Activated naive CD8-positive, alpha-beta T cell treated with anti-CD3 and anti-CD28 coated beads, Interleukin-2, amount 10 ng/mL, durations not matched to agents 7 days and 5 days (primary cell): ENCODE results near the gene TFB2M. TPM values are rescaled to one million over a fixed set of nuclear protein-coding genes. Genes with fewer than 3 reads are reported as not detected.
"Not testable (repeated sequence)": the region's sequence is repeated elsewhere in the genome, so short reads cannot be mapped to it uniquely, and the experiment has no call there.

ENCODE experiments used
- ATAC-seq: fragments of 150-1000 bp; cut with Tn5 transposase; one replicate; pipeline ENCODE4 v1.10.0; 2021; ENCODE audit warnings: low read depth, moderate library complexity
- POLR2A ChIA-PET: fragments of 350-600 bp; sonication (Branson Sonifier 250); formaldehyde crosslinking; loops from one replicate; lab custom pipeline; 2021; ENCODE audit warnings: antibody characterized with exemption; lab: Charles Lee
- DNase-seq: peaks from one replicate; pipeline ENCODE4 v3.0.0; 2021
- H3K27ac Mint-ChIP-seq: one replicate; pipeline ENCODE4 v1.8.0; 2022; ENCODE audit warnings: mild to moderate bottlenecking, mixed read lengths
- H3K27me3 Mint-ChIP-seq: one replicate; pipeline ENCODE4 v1.8.0; 2022; ENCODE audit warnings: mild to moderate bottlenecking, moderate library complexity, mixed read lengths
- H3K36me3 Mint-ChIP-seq: one replicate; pipeline ENCODE4 v1.8.0; 2021; ENCODE audit warnings: mild to moderate bottlenecking, mixed read lengths
- H3K4me1 Mint-ChIP-seq: one replicate; pipeline ENCODE4 v1.8.0; 2021; ENCODE audit warnings: mixed read lengths
- H3K4me3 Mint-ChIP-seq: one replicate; pipeline ENCODE4 v1.8.0; 2022; ENCODE audit warnings: mild to moderate bottlenecking, moderate library complexity, mixed read lengths
- H3K9me3 Mint-ChIP-seq: one replicate; pipeline ENCODE4 v1.8.0; 2021; ENCODE audit warnings: mixed read lengths
- total RNA-seq, 2 experiments: library from RNA; stranded (reverse); gene quantifications; one replicate each; pipeline ENCODE4 v1.2.3, GENCODE V29; 2021

The TFB2M gene, protein sequence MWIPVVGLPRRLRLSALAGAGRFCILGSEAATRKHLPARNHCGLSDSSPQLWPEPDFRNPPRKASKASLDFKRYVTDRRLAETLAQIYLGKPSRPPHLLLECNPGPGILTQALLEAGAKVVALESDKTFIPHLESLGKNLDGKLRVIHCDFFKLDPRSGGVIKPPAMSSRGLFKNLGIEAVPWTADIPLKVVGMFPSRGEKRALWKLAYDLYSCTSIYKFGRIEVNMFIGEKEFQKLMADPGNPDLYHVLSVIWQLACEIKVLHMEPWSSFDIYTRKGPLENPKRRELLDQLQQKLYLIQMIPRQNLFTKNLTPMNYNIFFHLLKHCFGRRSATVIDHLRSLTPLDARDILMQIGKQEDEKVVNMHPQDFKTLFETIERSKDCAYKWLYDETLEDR
- total RNA-seq: 10 to 100 TPM in 1 of 2 experiments, 1 to 10 TPM in 1; 9.8 to 10.9 TPM

- DNase-seq (peak; percentile 93), ATAC-seq (peak; percentile 85)
- H3K36me3 Mint-ChIP-seq: peaks cover 6% of the 10 kb centered on the region
- peak within 1 kb of the TSS; percentile 98 for H3K4me3 Mint-ChIP-seq
- no peaks in the 10 kb centered on the region for H3K27me3 Mint-ChIP-seq
- POLR2A ChIA-PET: interaction anchor here (1.0 to 3.2 kb wide), 3 partner anchors 39 to 765 kb away, joined by 3 to 19 read pairs (median 7); partner anchors contain the start of gene SMYD3
- peak within 1 kb of the TSS; percentile 96 for H3K27ac Mint-ChIP-seq
- peaks cover 34% of the 10 kb centered on the region for H3K4me1 Mint-ChIP-seq
- no peaks in the 10 kb centered on the region for H3K9me3 Mint-ChIP-seq
Observed at GRCh38 chr1:246566128-246566812, at the start of gene TFB2M, which contains the start of gene CNST. Gene TFB2M (minus strand): TSS chr1:246566261. CDS start chr1:246566138, 123 bp downstream. Gene CNST (plus strand): TSS chr1:246566456. CDS start chr1:246591563, 25,107 bp downstream.

DNA sequence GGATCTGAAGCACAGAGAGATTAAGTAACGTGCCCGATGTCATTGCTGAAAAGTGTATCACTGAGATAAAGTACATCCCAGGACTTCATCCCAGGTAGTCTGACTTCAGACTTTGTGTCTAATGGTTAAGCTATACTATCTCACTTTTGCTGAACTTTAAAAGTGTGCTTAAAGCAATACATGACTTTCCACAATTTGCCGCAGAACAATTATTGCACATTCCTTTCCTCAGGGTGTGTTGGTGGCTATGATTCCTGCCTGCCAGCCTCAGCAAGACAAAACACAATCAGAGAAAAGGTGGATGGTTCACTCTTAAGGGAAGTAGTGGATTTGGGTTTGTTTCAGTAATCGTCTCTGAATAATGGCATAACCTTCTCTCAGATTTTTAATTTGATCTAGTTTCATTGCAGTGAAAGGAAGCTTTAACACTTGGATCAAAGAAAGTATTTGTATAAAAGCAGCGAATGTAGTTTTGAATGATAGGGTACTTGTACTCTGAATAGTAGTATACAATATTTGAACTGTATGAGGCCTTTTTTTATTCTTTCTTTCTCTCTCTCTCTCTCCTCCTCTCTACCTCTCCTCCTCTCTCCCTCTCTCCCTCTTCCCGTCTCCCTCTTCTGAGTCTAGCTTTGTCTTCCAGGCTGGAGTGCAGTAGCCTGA, 47.2 kb upstream of the TFB2M start:
- no peaks in the 10 kb centered on the region for H3K9me3 Mint-ChIP-seq
- H3K36me3 Mint-ChIP-seq: peaks cover 13% of the 10 kb centered on the region
- no peaks in the 10 kb centered on the region for H3K27me3 Mint-ChIP-seq
- peaks cover 16% of the 10 kb centered on the region for H3K4me1 Mint-ChIP-seq
- DNase-seq: no peak
- POLR2A ChIA-PET: no interaction called here
- peak overlapping the region; percentile 51 for H3K27ac Mint-ChIP-seq
- ATAC-seq: no peak
- H3K4me3 Mint-ChIP-seq: no peak overlapping the region

DNA sequence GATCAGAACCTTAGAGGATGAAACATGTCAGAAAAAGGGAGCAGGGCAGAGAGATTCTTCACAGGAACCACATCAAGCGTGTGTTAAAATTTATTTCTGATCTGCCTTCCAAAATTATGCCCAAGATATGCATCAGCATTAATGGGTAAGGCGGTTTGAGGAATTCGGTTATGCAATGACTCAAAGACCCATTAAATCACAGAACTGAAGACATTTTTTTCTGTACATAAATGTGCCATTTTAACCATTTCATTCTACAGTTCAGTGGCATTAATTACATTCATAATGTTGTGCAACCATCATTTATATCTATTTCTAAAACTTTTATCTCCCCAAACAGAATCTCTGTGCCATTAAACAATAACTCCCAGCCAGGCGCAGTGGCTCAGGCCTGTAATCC, 43.6 kb upstream of the TFB2M start:
- H3K4me3 Mint-ChIP-seq: no peak overlapping the region
- H3K27ac Mint-ChIP-seq: no peak overlapping the region
- H3K27me3 Mint-ChIP-seq: no peaks in the 10 kb centered on the region
- no peaks in the 10 kb centered on the region for H3K9me3 Mint-ChIP-seq
- no peak for DNase-seq
- H3K4me1 Mint-ChIP-seq: peaks cover 15% of the 10 kb centered on the region
- ATAC-seq: no peak
- peaks cover 8% of the 10 kb centered on the region for H3K36me3 Mint-ChIP-seq
- POLR2A ChIA-PET: no interaction called here

GRCh38 chr1:246608616-246609376, 42.7 kb upstream of the TFB2M start:
- ATAC-seq (peak; percentile 50), DNase-seq (no peak)
- H3K27ac Mint-ChIP-seq: no peak overlapping the region
- H3K4me1 Mint-ChIP-seq: peaks cover 15% of the 10 kb centered on the region
- H3K4me3 Mint-ChIP-seq: no peak overlapping the region
- POLR2A ChIA-PET: no interaction called here
- H3K27me3 Mint-ChIP-seq: no peaks in the 10 kb centered on the region
- H3K9me3 Mint-ChIP-seq: no peaks in the 10 kb centered on the region
- H3K36me3 Mint-ChIP-seq: peaks cover 10% of the 10 kb centered on the region

DNA sequence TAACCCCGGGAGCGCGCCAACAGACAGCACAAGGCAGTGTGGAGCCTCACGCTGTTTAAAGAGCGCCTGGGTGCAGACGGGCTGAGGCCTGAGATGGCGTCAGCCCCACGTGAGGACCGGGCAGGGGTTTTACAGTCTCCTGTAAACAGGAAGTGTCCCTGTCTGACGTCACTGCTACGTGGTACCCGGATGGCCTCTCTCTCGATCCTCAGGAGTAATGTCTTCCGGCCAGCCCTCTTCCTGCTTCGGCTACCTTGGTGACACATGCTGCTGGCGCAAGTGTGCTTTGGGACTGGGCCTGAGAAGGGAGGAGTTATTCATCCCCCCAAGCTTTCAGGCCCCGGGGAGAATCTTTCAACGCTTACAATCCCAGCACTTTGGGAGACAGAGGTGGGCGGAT, 41.4 kb upstream of the TFB2M start:
- peaks cover 17% of the 10 kb centered on the region for H3K36me3 Mint-ChIP-seq
- H3K27ac Mint-ChIP-seq: no peak overlapping the region
- no peaks in the 10 kb centered on the region for H3K27me3 Mint-ChIP-seq
- DNase-seq: no peak
- no peak overlapping the region for H3K4me3 Mint-ChIP-seq
- POLR2A ChIA-PET: no interaction called here
- peaks cover 2% of the 10 kb centered on the region for H3K9me3 Mint-ChIP-seq
- no peak for ATAC-seq
- peaks cover 25% of the 10 kb centered on the region for H3K4me1 Mint-ChIP-seq

GRCh38 chr1:246605231-246605630, 39.2 kb upstream of the TFB2M start:
- H3K9me3 Mint-ChIP-seq, H3K27ac Mint-ChIP-seq, DNase-seq, H3K4me3 Mint-ChIP-seq, POLR2A ChIA-PET, H3K27me3 Mint-ChIP-seq, ATAC-seq: not testable (repeated sequence)
- peaks cover 27% of the 10 kb centered on the region for H3K4me1 Mint-ChIP-seq
- H3K36me3 Mint-ChIP-seq: peaks cover 25% of the 10 kb centered on the region

DNA sequence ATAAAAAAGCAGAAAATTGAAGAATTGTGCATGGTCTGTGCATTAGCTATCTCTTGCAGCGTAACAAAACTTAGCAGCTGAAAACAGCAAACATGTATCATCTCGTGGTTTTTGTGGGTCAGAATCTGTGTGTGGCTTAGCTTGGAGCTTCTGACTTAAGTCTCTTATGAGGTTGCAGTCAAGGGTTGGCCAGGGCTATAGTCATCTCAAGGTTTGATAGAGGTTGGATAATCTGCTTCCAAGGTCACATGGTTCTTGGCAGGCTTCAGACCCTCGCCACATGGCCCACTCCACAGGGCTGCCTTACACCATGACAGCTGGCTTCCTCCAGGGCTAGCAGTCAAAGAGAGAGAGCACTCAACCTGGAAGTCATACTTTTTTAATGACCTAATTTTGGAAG, 36.1 kb upstream of the TFB2M start:
- POLR2A ChIA-PET: no interaction called here
- Mint-ChIP-seq H3K27ac (peak overlapping the region; percentile 7), H3K4me1 (peaks cover 18% of the 10 kb centered on the region), H3K4me3 (no peak overlapping the region), H3K27me3 (no peaks in the 10 kb centered on the region), H3K36me3 (peaks cover 27% of the 10 kb centered on the region), H3K9me3 (peaks cover 2% of the 10 kb centered on the region)
- peak; percentile 88 for ATAC-seq
- no peak for DNase-seq

DNA sequence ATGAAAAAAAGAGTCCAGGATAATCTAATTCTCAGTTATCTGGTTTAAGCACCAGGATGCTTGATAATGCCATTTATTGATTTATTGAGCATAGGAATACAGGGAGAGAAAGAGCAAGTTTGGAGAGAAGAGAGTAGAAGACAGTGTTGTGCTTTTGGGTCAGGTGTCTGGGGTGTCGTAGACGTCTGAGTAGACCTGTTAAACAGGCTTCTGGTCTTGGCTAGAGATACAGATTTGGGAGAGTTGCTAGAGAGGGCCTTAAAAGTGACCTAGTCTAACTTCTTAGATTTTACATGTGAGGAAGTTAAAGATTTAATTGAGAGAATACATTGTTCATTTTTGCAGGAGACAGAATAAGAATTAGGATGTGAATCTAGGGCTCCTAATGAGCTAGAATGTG, 34.5 kb upstream of the TFB2M start:
- Mint-ChIP-seq H3K4me3 (no peak overlapping the region), H3K36me3 (peaks cover 37% of the 10 kb centered on the region), H3K27me3 (no peaks in the 10 kb centered on the region), H3K9me3 (peaks cover 2% of the 10 kb centered on the region), H3K4me1 (peaks cover 18% of the 10 kb centered on the region), H3K27ac (no peak overlapping the region)
- POLR2A ChIA-PET: no interaction called here
- ATAC-seq: no peak
- DNase-seq: no peak

GRCh38 chr1:246599315-246599714, 33.3 kb upstream of the TFB2M start:
- DNase-seq (no peak), ATAC-seq (no peak)
- H3K9me3 Mint-ChIP-seq: peaks cover 2% of the 10 kb centered on the region
- no peak overlapping the region for H3K4me3 Mint-ChIP-seq
- peaks cover 35% of the 10 kb centered on the region for H3K36me3 Mint-ChIP-seq
- POLR2A ChIA-PET: no interaction called here
- peaks cover 18% of the 10 kb centered on the region for H3K4me1 Mint-ChIP-seq
- no peaks in the 10 kb centered on the region for H3K27me3 Mint-ChIP-seq
- no peak overlapping the region for H3K27ac Mint-ChIP-seq

DNA sequence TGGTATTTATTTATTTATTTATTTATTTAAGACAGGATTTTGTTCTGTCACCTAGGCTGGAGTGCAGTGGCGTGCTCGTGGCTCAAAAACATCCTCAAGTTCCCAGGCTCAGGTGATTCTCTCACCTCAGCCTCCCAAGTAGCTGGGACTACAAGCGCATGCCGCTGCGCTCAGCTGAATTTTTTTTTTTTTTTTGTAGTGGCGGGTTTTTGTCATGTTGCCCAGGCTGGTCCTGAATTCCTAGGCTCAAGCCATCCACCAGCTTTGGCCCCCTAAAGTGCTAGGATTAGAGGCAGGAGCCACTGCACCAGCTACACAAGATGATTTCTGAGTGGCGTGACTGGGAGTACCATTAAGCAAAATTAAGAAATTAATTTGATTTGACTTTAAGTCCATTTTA, 31.9 kb upstream of the TFB2M start:
- ATAC-seq (no peak), DNase-seq (no peak)
- H3K27me3 Mint-ChIP-seq: no peaks in the 10 kb centered on the region
- H3K4me3 Mint-ChIP-seq: no peak overlapping the region
- peaks cover 34% of the 10 kb centered on the region for H3K36me3 Mint-ChIP-seq
- H3K4me1 Mint-ChIP-seq: peaks cover 12% of the 10 kb centered on the region
- POLR2A ChIA-PET: no interaction called here
- no peak overlapping the region for H3K27ac Mint-ChIP-seq
- no peaks in the 10 kb centered on the region for H3K9me3 Mint-ChIP-seq

GRCh38 chr1:246597340-246597739, 31.3 kb upstream of the TFB2M start:
- Mint-ChIP-seq H3K9me3 (no peaks in the 10 kb centered on the region), H3K27me3 (no peaks in the 10 kb centered on the region), H3K4me1 (peaks cover 7% of the 10 kb centered on the region), H3K36me3 (peaks cover 34% of the 10 kb centered on the region), H3K4me3 (no peak overlapping the region), H3K27ac (no peak overlapping the region)
- ATAC-seq (no peak), DNase-seq (no peak)
- POLR2A ChIA-PET: no interaction called here

DNA sequence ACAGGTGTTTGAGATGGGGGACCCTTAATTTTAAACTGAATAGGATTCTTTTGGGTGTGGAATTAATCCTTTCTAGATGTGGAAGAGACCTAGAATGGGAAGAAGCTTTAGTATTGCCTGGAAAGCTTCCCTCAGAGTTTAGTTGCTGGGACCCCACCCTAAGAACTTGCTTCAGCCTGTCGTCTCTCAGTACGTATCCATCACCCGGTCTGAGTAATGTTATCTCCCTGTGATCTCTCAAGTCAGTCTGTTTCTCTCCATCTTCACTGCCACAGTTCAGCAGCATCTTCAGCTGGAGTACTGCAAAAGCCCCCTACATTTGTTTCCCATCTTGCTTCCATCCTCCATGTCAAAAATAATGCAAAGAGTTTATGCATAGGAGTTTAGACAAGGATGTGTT, 29.1 kb upstream of the TFB2M start:
- no peak overlapping the region for H3K27ac Mint-ChIP-seq
- H3K9me3 Mint-ChIP-seq: peaks cover 2% of the 10 kb centered on the region
- ATAC-seq: no peak
- POLR2A ChIA-PET: no interaction called here
- DNase-seq: no peak
- H3K4me3 Mint-ChIP-seq: no peak overlapping the region
- H3K36me3 Mint-ChIP-seq: peaks cover 44% of the 10 kb centered on the region
- H3K27me3 Mint-ChIP-seq: no peaks in the 10 kb centered on the region
- H3K4me1 Mint-ChIP-seq: peaks cover 7% of the 10 kb centered on the region

GRCh38 chr1:246592695-246593094, 26.6 kb upstream of the TFB2M start:
- peaks cover 9% of the 10 kb centered on the region for H3K4me1 Mint-ChIP-seq
- peaks cover 5% of the 10 kb centered on the region for H3K9me3 Mint-ChIP-seq
- DNase-seq (no peak), ATAC-seq (no peak)
- H3K27me3 Mint-ChIP-seq: no peaks in the 10 kb centered on the region
- no peak overlapping the region for H3K27ac Mint-ChIP-seq
- peaks cover 50% of the 10 kb centered on the region for H3K36me3 Mint-ChIP-seq
- POLR2A ChIA-PET: no interaction called here
- H3K4me3 Mint-ChIP-seq: no peak overlapping the region
